Panc1 (cell line): Measurements from ENCODE around the gene SSR2. TPM values are rescaled to one million over a fixed set of nuclear protein-coding genes. Genes with fewer than 3 reads are reported as not detected.

Source experiments
- ATAC-seq: fragments of 200-7000 bp; cut with Tn5 transposase; 2 replicates; pipeline ENCODE4 v1.9.1; 2020; ENCODE audit warnings: mild to moderate bottlenecking, moderate library complexity
- BruUV-seq: library from RNA; stranded (reverse); fragments of 400-500 nt; replicated peaks from 2 replicates; lab custom pipeline; 2021; lab: Mats Ljungman, UMichigan
- CTCF ChIA-PET: fragments of 300-600 bp; sonication (Branson Sonifier 250); formaldehyde crosslinking; loops from one replicate; lab custom pipeline; 2022; ENCODE audit warnings: antibody characterized with exemption; lab: Charles Lee
- POLR2A ChIA-PET: fragments of 300-600 bp; sonication (Branson Sonifier 250); formaldehyde crosslinking; loops from one replicate; lab custom pipeline; 2022; ENCODE audit warnings: antibody characterized with exemption; lab: Charles Lee
- DNase-seq: peaks from one replicate; pipeline ENCODE4 v3.0.0-alpha.2; 2010; ENCODE audit warnings: low read depth, low spot score
- H3K27ac ChIP-seq: 2 replicates; pipeline ENCODE4 v1.5.1; 2011; ENCODE audit warnings: mild to moderate bottlenecking, low read length, inconsistent platforms
- H3K27me3 ChIP-seq: fragments of 200-500 bp; sonication (Bioruptor generic); 2 replicates; pipeline ENCODE4 v1.6.0; 2014; ENCODE audit warnings: low read length, inconsistent platforms; ENCODE audit not compliant: control insufficient read depth, insufficient read depth
- H3K36me3 ChIP-seq: fragments of 200-500 bp; sonication (Bioruptor generic); 2 replicates; pipeline ENCODE4 v1.5.1; 2014; ENCODE audit warnings: inconsistent platforms, mild to moderate bottlenecking, low read length, moderate library complexity; ENCODE audit not compliant: control insufficient read depth, insufficient read depth
- H3K4me1 ChIP-seq: 2 replicates; pipeline ENCODE4 v1.5.1; 2011; ENCODE audit warnings: inconsistent platforms, mild to moderate bottlenecking, low read length, moderate library complexity; ENCODE audit not compliant: control insufficient read depth, insufficient read depth
- H3K4me3 ChIP-seq, 2 experiments: 2 replicates each; pipeline ENCODE4 v1.5.1; 2011 to 2012; ENCODE audit warnings: low read depth in 2 of 2, low read length in 2 of 2, mild to moderate bottlenecking in 2 of 2, inconsistent platforms in 1 of 2, moderate library complexity in 1 of 2
- H3K9me3 ChIP-seq: fragments of 200-500 bp; sonication (Bioruptor generic); 2 replicates; pipeline ENCODE4 v1.5.1; 2014; ENCODE audit warnings: low read depth, mild to moderate bottlenecking, inconsistent platforms, low read length, moderate library complexity; ENCODE audit not compliant: control insufficient read depth, insufficient read depth
- CTCF ChIP-seq: fragments of 450-650 bp; IDR thresholded peaks from 2 replicates; pipeline ENCODE4 v1.5.1; 2017; ENCODE audit warnings: mild to moderate bottlenecking
- POLR2AphosphoS5 ChIP-seq: IDR thresholded peaks from 2 replicates; pipeline ENCODE4 v1.6.1; 2012; ENCODE audit warnings: mild to moderate bottlenecking, low read depth, low read length, moderate library complexity
- REST ChIP-seq, 2 experiments: IDR thresholded peaks; 2 replicates each; pipeline ENCODE4 v1.6.1; 2011 to 2012; ENCODE audit warnings: low read depth in 2 of 2, control low read depth in 1 of 2, low read length in 1 of 2, mild to moderate bottlenecking in 1 of 2, moderate library complexity in 1 of 2; ENCODE audit not compliant: insufficient read depth in 1 of 2
- SIN3A ChIP-seq: IDR thresholded peaks from 2 replicates; pipeline ENCODE4 v1.6.1; 2012; ENCODE audit warnings: low read depth, mild to moderate bottlenecking, low read length, moderate library complexity, borderline replicate concordance; ENCODE audit not compliant: insufficient read depth
- TCF7L2 ChIP-seq: IDR thresholded peaks from 2 replicates; pipeline ENCODE4 v1.6.1; 2011; ENCODE audit warnings: mild to moderate bottlenecking, low read depth, low read length, inconsistent platforms
- in situ Hi-C: cut with HindIII; loops from 2 replicates; pipeline ENCODE4 v1.10.0; 2016; ENCODE audit warnings: low sequenced_read_pairs, low pct_unique_long_range_greater_than_20kb
- intact Hi-C: fragments of 100-400 bp; cut with micrococcal nuclease; formaldehyde crosslinking; loops from one replicate; pipeline ENCODE4 v1.10.0; 2022; ENCODE audit not compliant: unreplicated experiment
- total RNA-seq: library from RNA; stranded (reverse); gene quantifications from one replicate; pipeline ENCODE4 v1.2.1, GENCODE V29; 2021; ENCODE audit not compliant: unreplicated experiment

Gene SSR2
- total RNA-seq, 1 experiment from 2014 or later: 252 TPM

GRCh38 chr1:156065871-156066270, 45.1 kb upstream of the SSR2 start:
- ChIA-PET CTCF (interaction anchor here (1.1 to 1.5 kb wide), 4 partner anchors 8 to 131 kb away, joined by 3 to 14 read pairs (median 6); no protein-coding TSS in a partner anchor), POLR2A (interaction anchor here (0.5 to 0.6 kb wide), 2 partner anchors 66 to 131 kb away, joined by 3 to 12 read pairs; no protein-coding TSS in a partner anchor)
- H3K36me3 ChIP-seq: peaks cover 2% of the 10 kb centered on the region; the same call in 1 of the 2 replicates
- in situ Hi-C loops: no loop called here
- H3K4me1 ChIP-seq: no peaks in the 10 kb centered on the region
- H3K27ac ChIP-seq: no peak overlapping the region
- no peaks in the 10 kb centered on the region for H3K9me3 ChIP-seq
- no TSS peak for BruUV-seq
- DNase-seq (no peak), ATAC-seq (peak; percentile 23; the same call in 1 of the 2 replicates)
- H3K4me3 ChIP-seq: no peak overlapping the region
- no peaks in the 10 kb centered on the region for H3K27me3 ChIP-seq
- intact Hi-C loops: no loop called here
- TF ChIP-seq CTCF: no peak
- no peak for TF ChIP-seq TCF7L2
- no peak for TF ChIP-seq POLR2AphosphoS5

GRCh38 chr1:156065212-156065611, 44.5 kb upstream of the SSR2 start:
- POLR2A ChIA-PET: no interaction called here
- intact Hi-C loops: no loop called here
- no peak for DNase-seq
- no peak overlapping the region for H3K27ac ChIP-seq
- H3K4me1 ChIP-seq: no peaks in the 10 kb centered on the region
- no peak for ATAC-seq
- CTCF ChIA-PET: interaction anchor here (1.5 kb wide), 1 partner anchor 39 kb away, joined by 8 read pairs; no protein-coding TSS in a partner anchor
- TF ChIP-seq CTCF: no peak
- TF ChIP-seq REST (IDR thresholded peaks at IDR 0.05; ENCODE audit: insufficient read depth in 1 of 2, low read depth in 2 of 2, low read length in 1 of 2): no peak
- TF ChIP-seq SIN3A: no peak
- TF ChIP-seq POLR2AphosphoS5: no peak
- no peak for TF ChIP-seq TCF7L2
- H3K4me3 ChIP-seq: no peak overlapping the region
- no TSS peak for BruUV-seq
- H3K36me3 ChIP-seq: peaks cover 2% of the 10 kb centered on the region; the same call in 1 of the 2 replicates
- no peaks in the 10 kb centered on the region for H3K9me3 ChIP-seq
- no peaks in the 10 kb centered on the region for H3K27me3 ChIP-seq
- in situ Hi-C loops: no loop called here
